ENCODE data around the gene MBP.

Gene MBP

GRCh38 chr18:77133835-77134496 is 1.4 kb upstream of the MBP start:
- peaks cover 19% of the 10 kb centered on the region for H3K4me1 Mint-ChIP-seq
- ATAC-seq (ENCODE audit: low read depth) (peak; percentile 21), DNase-seq (ENCODE audit: low spot score in 2 of 2) (no peak)
- H3K27me3 Mint-ChIP-seq, result no peaks in the 10 kb centered on the region
- peak overlapping the region; percentile 71 for H3K4me3 Mint-ChIP-seq
- peak overlapping the region; percentile 55 for H3K27ac Mint-ChIP-seq
- H3K9me3 Mint-ChIP-seq, result no peaks in the 10 kb centered on the region
- H3K36me3 Mint-ChIP-seq, result peaks cover 2% of the 10 kb centered on the region

DNA sequence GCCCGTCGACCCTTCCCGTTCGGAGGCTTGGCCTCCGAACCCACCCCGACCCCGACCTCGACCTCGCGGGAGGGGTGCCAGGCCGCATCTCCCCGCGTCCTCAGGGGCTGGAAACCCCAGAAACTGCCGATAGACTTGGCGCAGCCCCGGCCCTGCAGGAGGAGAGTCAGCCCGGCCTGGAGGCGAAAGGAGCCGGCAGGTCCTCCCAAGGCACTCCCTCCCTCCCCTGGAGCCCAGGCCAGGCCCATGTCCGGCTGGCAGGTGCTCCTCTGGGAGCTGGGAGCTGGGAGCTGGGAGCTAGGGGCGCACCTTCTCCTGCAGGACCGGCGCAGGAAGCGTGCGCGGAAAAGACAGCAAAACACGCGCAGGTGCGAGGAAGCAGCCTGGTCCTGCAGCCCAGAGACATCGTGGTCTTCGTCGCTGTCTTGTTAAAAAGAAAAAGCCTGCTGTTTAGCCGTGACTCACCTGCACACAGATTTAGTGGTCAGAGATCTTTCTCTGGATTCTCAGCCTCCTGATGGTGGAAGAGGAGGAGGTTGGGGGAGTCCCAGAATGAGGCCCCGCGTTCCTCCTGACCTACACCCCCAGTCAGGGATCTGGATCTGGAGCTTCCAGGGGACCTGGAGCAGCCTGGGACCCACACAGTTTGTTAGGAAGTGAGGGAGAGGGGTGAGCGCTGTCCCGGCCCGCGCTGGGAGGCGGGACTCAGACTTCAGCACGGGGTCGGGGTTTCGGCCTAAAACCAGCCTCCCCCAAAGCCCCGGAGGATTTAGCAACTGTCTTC is 660 bp upstream of the MBP start:
- H3K4me3 Mint-ChIP-seq, result peak overlapping the region; percentile 87
- H3K4me1 Mint-ChIP-seq, result peaks cover 25% of the 10 kb centered on the region
- DNase-seq (ENCODE audit: low spot score in 2 of 2) (peak in 1 of 2 donors; percentile 30), ATAC-seq (ENCODE audit: low read depth) (no peak)
- no peaks in the 10 kb centered on the region for H3K27me3 Mint-ChIP-seq
- H3K9me3 Mint-ChIP-seq, result no peaks in the 10 kb centered on the region
- peaks cover 2% of the 10 kb centered on the region for H3K36me3 Mint-ChIP-seq
- peak overlapping the region; percentile 55 for H3K27ac Mint-ChIP-seq

DNA sequence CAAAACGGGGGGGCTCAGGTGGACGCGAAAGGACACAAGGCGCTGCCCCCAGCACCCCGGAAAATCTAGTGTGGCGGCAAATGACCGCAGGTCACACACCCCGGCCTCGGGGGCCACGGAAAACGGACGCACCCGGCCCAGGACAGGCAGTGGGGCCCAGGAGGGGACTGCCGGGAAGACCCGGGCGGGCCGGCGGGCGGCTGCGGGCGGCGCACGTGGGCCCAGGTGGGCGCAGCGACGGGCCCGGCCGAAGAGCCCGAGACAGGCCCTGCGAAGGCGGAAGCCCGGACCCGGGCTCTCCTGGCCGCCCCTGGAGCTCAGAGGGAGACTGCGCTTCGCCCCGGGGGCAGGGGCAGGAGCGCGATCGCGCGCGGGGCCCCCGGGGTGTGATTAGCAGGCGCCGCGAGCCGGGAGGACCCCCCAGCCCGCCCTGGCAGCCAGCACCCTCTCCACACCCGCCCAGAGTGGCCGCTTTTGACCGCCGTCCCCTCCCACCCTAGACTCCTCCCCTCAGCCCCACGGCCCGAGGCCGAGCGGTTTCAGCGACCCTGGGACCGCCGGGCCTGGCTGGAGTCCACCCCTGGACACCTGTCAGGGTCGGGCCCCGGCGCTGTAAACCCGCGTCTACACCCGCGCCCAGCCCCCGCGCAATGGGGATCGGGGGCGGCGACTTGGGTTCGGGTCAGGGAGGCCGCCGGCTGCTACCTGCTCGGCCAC is 773 bp downstream of the MBP start:
- H3K9me3 Mint-ChIP-seq, result no peaks in the 10 kb centered on the region
- DNase-seq (ENCODE audit: low spot score in 2 of 2), result peak; percentile 16 to 65
- H3K27ac Mint-ChIP-seq, result peak overlapping the region; percentile 92
- H3K36me3 Mint-ChIP-seq, result peaks cover 3% of the 10 kb centered on the region
- H3K27me3 Mint-ChIP-seq, result no peaks in the 10 kb centered on the region
- peak; percentile 18 for ATAC-seq (ENCODE audit: low read depth)
- H3K4me1 Mint-ChIP-seq, result peaks cover 40% of the 10 kb centered on the region
- peak overlapping the region; percentile 90 for H3K4me3 Mint-ChIP-seq

- ATAC-seq (ENCODE audit: low read depth) (no peak), DNase-seq (ENCODE audit: low spot score in 2 of 2) (peak in 1 of 2 donors; percentile 19)
- peaks cover 3% of the 10 kb centered on the region for H3K36me3 Mint-ChIP-seq
- H3K9me3 Mint-ChIP-seq, result no peaks in the 10 kb centered on the region
- H3K4me3 Mint-ChIP-seq, result peak overlapping the region; percentile 90
- H3K27me3 Mint-ChIP-seq, result no peaks in the 10 kb centered on the region
- peak overlapping the region; percentile 92 for H3K27ac Mint-ChIP-seq
- H3K4me1 Mint-ChIP-seq, result peaks cover 46% of the 10 kb centered on the region
Observed at GRCh38 chr18:77131100-77131651, 1.4 kb downstream of the MBP start.

GRCh38 chr18:77130229-77131099 is 2.1 kb downstream of the MBP start:
- Mint-ChIP-seq H3K27me3 (no peaks in the 10 kb centered on the region), H3K36me3 (peaks cover 3% of the 10 kb centered on the region), H3K9me3 (no peaks in the 10 kb centered on the region), H3K4me1 (peaks cover 52% of the 10 kb centered on the region), H3K27ac (peak overlapping the region; percentile 92), H3K4me3 (peak overlapping the region; percentile 90)
- DNase-seq (ENCODE audit: low spot score in 2 of 2) (no peak), ATAC-seq (ENCODE audit: low read depth) (no peak)

- no peak for DNase-seq (ENCODE audit: low spot score in 2 of 2)
- H3K4me3 Mint-ChIP-seq, result peak overlapping the region; percentile 47
- H3K27ac Mint-ChIP-seq, result peak overlapping the region; percentile 80
- H3K36me3 Mint-ChIP-seq, result peaks cover 3% of the 10 kb centered on the region
- ATAC-seq (ENCODE audit: low read depth), result no peak
- H3K9me3 Mint-ChIP-seq, result no peaks in the 10 kb centered on the region
- H3K4me1 Mint-ChIP-seq, result peaks cover 59% of the 10 kb centered on the region
- H3K27me3 Mint-ChIP-seq, result no peaks in the 10 kb centered on the region
Observed at GRCh38 chr18:77129150-77129551, 3.4 kb downstream of the MBP start.

- Mint-ChIP-seq H3K9me3 (no peaks in the 10 kb centered on the region), H3K4me1 (peaks cover 61% of the 10 kb centered on the region), H3K36me3 (peaks cover 3% of the 10 kb centered on the region), H3K27ac (peak overlapping the region; percentile 80), H3K4me3 (peak overlapping the region; percentile 40), H3K27me3 (no peaks in the 10 kb centered on the region)
- DNase-seq (ENCODE audit: low spot score in 2 of 2), result peak in 1 of 2 donors; percentile 59
- peak; percentile 78 for ATAC-seq (ENCODE audit: low read depth)
Observed at GRCh38 chr18:77127769-77128671, 4.6 kb downstream of the MBP start.

DNA sequence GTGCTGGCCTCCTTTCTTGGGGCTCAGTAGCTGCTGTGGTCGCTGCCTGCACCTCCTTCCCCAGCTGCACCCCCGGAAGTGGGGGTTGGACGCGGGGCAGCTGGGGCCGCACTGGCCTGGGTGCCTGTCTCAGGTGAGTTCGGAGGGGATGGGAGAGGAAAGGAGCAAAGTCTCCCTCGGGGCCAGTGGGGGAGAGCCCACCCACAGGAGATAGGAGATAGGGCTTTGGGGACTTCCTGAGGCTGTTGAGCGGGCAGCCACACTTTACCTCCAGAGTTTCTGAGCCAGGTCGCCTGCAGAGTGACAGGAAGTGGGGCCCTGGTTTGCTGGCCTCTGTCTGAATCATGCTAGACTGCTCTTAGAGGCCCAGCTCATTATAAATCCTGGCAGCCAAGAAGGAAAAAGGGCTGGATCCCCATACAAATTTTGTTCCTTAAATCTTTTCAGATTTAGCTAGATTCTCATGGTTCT is 8.1 kb downstream of the MBP start:
- Mint-ChIP-seq H3K9me3 (no peaks in the 10 kb centered on the region), H3K27me3 (no peaks in the 10 kb centered on the region), H3K4me1 (peaks cover 70% of the 10 kb centered on the region), H3K36me3 (peaks cover 3% of the 10 kb centered on the region), H3K27ac (peak overlapping the region; percentile 32), H3K4me3 (peak overlapping the region; percentile 62)
- ATAC-seq (ENCODE audit: low read depth) (peak; percentile 17), DNase-seq (ENCODE audit: low spot score in 2 of 2) (no peak)

GRCh38 chr18:77123320-77124231 is 9.0 kb downstream of the MBP start:
- H3K27ac Mint-ChIP-seq, result peak overlapping the region; percentile 87
- H3K36me3 Mint-ChIP-seq, result peaks cover 6% of the 10 kb centered on the region
- peaks cover 71% of the 10 kb centered on the region for H3K4me1 Mint-ChIP-seq
- ATAC-seq (ENCODE audit: low read depth) (peak; percentile 26), DNase-seq (ENCODE audit: low spot score in 2 of 2) (no peak)
- no peaks in the 10 kb centered on the region for H3K27me3 Mint-ChIP-seq
- H3K9me3 Mint-ChIP-seq, result peaks cover 2% of the 10 kb centered on the region
- H3K4me3 Mint-ChIP-seq, result peak overlapping the region; percentile 74

DNA sequence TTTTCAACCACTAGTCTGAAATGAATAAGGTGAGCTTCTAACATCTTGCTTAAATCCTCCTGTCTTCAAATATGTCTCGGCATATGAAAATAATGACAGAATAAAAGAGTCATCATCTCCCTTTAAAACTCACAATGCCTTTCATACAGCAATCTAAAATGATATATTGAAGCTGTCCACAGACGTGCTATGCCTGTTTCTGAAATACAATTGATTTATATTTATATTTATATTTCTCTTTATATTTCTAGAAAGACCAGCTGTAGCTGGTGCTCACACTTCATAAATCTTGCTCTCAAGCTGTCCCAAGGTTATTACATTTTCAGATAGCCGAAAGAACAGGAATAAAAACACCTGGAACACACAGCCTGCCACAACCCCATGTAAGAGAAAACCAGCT is 11.1 kb downstream of the MBP start:
- DNase-seq (ENCODE audit: low spot score in 2 of 2), result no peak
- Mint-ChIP-seq H3K4me1 (peaks cover 55% of the 10 kb centered on the region), H3K27ac (peak overlapping the region; percentile 87), H3K36me3 (peaks cover 6% of the 10 kb centered on the region), H3K4me3 (no peak overlapping the region), H3K9me3 (peaks cover 3% of the 10 kb centered on the region), H3K27me3 (no peaks in the 10 kb centered on the region)
- ATAC-seq (ENCODE audit: low read depth), result no peak

GRCh38 chr18:77119851-77120491 is 12.6 kb downstream of the MBP start:
- Mint-ChIP-seq H3K4me3 (peak overlapping the region; percentile 3), H3K27me3 (no peaks in the 10 kb centered on the region), H3K4me1 (peaks cover 43% of the 10 kb centered on the region), H3K27ac (peak overlapping the region; percentile 14), H3K9me3 (peaks cover 3% of the 10 kb centered on the region), H3K36me3 (peaks cover 6% of the 10 kb centered on the region)
- DNase-seq (ENCODE audit: low spot score in 2 of 2) (no peak), ATAC-seq (ENCODE audit: low read depth) (peak; percentile 24)
